ENCODE data around the gene UBALD1. TPM values are rescaled to one million over a fixed set of nuclear protein-coding genes. Genes with fewer than 3 reads are reported as not detected.

Gene UBALD1
- total RNA-seq, 1 donor from 2014 or later = 3.7 TPM

- peaks cover 2% of the 10 kb centered on the region for H3K27me3 ChIP-seq (ENCODE audit: control insufficient read depth, insufficient read depth, low read length)
- FAIRE-seq = no peak
- no peak for TF ChIP-seq CTCF (IDR thresholded peaks at IDR 0.05; ENCODE audit: insufficient read depth, low read length, severe bottlenecking)
Measured at GRCh38 chr16:4594433-4595410, 20.0 kb downstream of the UBALD1 start.

DNA sequence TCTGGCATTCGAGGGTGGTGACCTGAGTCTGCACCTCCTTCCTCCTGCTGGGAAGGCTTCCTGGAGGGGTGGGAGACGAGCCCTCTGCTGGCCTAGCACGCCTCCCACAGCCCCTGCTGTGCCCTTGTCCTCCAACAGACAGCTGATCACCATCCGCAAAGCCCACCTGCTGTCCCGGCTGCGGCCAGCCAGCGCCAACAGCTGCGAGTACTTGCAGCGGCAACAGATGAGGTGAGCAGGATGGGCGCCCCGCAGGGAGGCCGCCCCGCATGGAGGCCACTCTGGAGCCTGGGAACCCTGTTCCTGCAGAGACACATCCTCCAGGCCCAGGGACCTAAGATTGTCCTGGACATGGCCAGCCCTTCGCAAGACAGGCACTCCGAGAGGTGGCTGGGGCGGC, 21.6 kb downstream of the UBALD1 start:
- FAIRE-seq = no peak
- no peak for TF ChIP-seq CTCF (IDR thresholded peaks at IDR 0.05; ENCODE audit: insufficient read depth, low read length, severe bottlenecking)

More at GRCh38 chr16:4594433-4595410, 20.0 kb downstream of the UBALD1 start:
- no peak for DNase-seq (ENCODE audit: low read depth)
- H3K4me3 ChIP-seq (ENCODE audit: low read depth, low read length) = no peak overlapping the region
- H3K36me3 ChIP-seq (ENCODE audit: control insufficient read depth, insufficient read depth, low read length) = no peaks in the 10 kb centered on the region

DNA sequence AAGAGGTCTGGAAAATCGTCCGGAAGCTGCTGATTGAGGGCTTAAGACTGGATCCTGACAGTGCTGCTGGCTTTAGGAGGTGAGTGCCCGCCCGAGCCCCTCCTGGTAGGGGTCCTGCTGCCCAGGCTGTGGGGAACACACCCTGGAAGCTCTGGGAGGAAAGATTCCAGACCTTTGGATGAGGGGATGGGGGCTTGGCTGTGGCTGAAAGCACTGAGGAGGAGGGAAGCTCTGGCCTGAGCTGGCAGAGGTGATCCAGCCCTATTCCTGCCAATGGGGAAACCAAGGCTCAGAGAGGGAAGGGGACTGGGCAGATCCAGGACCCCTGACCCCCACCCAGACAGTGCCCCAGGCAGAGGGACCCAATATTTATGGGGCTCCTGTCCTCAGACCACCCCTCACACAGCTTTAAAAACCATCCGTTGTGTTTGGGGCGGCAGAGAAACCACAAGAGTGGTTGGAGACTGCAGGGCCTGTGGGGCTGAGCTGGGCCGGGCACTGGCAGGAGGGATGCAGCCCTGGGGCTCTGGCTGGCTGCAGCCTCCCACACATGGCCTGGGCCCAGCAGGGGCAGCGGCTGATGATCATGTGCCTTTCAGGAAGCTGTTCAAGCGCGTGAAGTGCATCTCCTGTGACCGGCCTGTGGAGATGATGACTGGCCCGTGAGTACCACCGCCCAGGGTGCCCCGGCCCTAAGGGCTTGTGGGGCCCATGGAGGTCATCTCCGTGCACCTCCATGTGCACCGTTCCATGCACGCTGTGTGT, 22.8 kb downstream of the UBALD1 start:
- DNase-seq (ENCODE audit: low read depth) = no peak
- Histone ChIP-seq H3K36me3 (ENCODE audit: control insufficient read depth, insufficient read depth, low read length) (no peaks in the 10 kb centered on the region), H3K27me3 (ENCODE audit: control insufficient read depth, insufficient read depth, low read length) (peaks cover 2% of the 10 kb centered on the region), H3K4me3 (ENCODE audit: low read depth, low read length) (no peak overlapping the region)
- FAIRE-seq = no peak
- no peak for TF ChIP-seq CTCF (IDR thresholded peaks at IDR 0.05; ENCODE audit: insufficient read depth, low read length, severe bottlenecking)

More for the DNA sequence above, 21.6 kb downstream of the UBALD1 start:
- H3K36me3 ChIP-seq (ENCODE audit: control insufficient read depth, insufficient read depth, low read length) = no peaks in the 10 kb centered on the region
- no peak overlapping the region for H3K4me3 ChIP-seq (ENCODE audit: low read depth, low read length)
- DNase-seq (ENCODE audit: low read depth) = no peak
- H3K27me3 ChIP-seq (ENCODE audit: control insufficient read depth, insufficient read depth, low read length) = peaks cover 2% of the 10 kb centered on the region

- no peak for TF ChIP-seq CTCF (IDR thresholded peaks at IDR 0.05; ENCODE audit: insufficient read depth, low read length, severe bottlenecking)
- Histone ChIP-seq H3K4me3 (ENCODE audit: low read depth, low read length) (no peak overlapping the region), H3K36me3 (ENCODE audit: control insufficient read depth, insufficient read depth, low read length) (no peaks in the 10 kb centered on the region), H3K27me3 (ENCODE audit: control insufficient read depth, insufficient read depth, low read length) (no peaks in the 10 kb centered on the region)
- FAIRE-seq = no peak
- DNase-seq (ENCODE audit: low read depth) = no peak
Measured at GRCh38 chr16:4591191-4591590, 23.5 kb downstream of the UBALD1 start.

- H3K36me3 ChIP-seq (ENCODE audit: control insufficient read depth, insufficient read depth, low read length) = no peaks in the 10 kb centered on the region
- no peak for DNase-seq (ENCODE audit: low read depth)
- no peak for FAIRE-seq
- TF ChIP-seq CTCF (IDR thresholded peaks at IDR 0.05; ENCODE audit: insufficient read depth, low read length, severe bottlenecking) = no peak
- H3K4me3 ChIP-seq (ENCODE audit: low read depth, low read length) = no peak overlapping the region
- H3K27me3 ChIP-seq (ENCODE audit: control insufficient read depth, insufficient read depth, low read length) = no peaks in the 10 kb centered on the region
Measured at GRCh38 chr16:4588961-4589360, 25.7 kb downstream of the UBALD1 start.
